ENCODE measurements around the gene STX11.
"Not testable (repeated sequence)": the region's sequence is repeated elsewhere in the genome, so short reads cannot be mapped to it uniquely, and the experiment has no call there.

The STX11 gene

DNA sequence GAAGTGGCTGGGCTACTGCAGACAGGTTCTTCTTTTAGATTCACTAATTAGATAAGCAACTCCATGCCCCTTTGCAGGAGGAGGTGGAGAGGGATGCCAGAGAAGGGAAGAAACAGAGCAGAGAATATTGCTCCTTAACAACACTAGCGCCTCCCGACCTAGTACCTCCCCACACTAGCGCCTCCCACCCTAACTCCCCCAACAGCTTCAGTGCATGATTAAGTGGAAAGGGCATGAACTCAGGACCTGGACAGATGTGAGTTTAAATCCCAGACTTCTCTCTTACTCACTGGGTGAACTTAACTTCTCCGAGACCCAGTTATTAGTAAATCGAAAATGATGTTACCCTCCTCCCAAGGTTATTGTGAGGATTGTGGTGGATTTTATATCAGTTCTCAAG lies 25.7 kb downstream of the STX11 start:
- no peak for DNase-seq (ENCODE audit: low read depth in 2 of 2)

DNA sequence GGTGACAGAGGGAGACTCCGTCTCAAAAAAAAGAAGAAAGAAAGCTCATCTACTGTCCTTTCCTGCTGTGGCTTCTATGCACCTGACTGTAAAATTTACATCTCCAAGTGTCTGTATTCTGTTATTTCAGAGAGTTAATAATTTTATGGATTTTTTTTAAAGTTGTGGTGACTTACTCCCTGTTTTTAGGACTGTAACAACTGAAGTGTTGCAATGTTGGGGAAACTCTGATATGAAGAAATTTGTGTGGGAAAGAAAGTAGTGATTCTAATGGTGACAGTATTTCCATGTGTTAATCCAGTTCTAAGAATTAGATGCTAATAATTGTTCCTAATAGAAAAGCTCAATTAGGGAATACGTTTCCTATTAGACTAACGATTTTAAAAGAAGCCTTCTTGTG lies 27.4 kb downstream of the STX11 start:
- DNase-seq (ENCODE audit: low read depth in 2 of 2), result no peak

DNA sequence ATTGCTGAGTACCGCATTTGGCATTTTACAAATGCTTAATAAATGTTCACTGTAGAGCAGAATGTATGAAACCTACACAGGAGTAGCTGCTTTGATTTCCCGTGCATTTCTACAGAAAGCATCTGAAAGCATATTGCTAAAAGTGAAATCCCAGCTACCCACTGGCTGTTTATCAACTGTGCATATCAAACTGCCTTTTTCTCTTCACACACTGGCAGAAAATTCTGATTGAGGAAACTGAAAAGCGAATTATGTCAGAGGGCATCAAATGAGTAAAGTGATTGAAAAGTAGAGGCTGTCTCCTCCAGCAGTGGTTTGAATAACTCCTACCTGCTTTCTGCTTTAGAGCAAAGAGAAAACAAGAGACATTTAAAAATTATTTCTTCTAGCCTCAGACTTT lies 28.0 kb downstream of the STX11 start:
- no peak for DNase-seq (ENCODE audit: low read depth in 2 of 2)

DNA sequence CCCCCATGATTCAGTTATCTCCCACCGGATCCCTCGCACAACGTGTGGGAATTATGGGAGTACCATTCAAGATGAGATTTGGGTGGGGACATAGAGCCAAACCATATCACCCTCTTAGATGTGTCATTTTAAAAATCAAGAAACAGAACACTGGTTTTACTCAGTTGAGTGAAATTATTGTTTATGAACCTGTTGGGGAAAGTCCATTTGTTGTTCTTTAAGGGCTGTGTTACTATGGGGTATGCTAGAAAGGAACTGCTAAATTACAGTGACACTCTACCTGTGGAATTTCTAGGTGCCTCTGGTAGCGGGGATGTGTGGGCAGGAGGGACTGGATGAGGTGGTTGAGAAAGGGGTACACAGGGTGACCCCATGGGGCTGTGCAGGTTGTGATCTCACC lies 28.9 kb downstream of the STX11 start:
- DNase-seq (ENCODE audit: low read depth in 2 of 2), result no peak

DNA sequence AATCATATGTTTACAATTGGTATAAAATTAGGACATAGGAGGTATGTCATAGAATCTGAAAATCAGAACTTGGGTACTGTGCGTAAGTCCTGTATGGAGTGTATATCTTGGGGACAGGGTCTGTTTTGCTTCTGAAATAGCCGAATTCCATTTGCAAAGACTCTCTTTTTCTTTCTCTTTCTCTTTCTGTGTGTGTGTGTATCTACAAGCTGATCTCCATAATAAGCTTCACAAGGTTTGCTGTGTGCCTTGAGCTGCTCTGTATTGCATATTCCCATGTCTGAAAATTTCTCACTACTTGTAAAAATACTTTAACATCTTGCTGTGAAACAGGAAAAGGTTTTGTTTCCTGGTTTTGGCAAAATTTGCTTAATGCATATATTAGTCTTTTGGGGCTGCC lies 29.5 kb downstream of the STX11 start:
- no peak for DNase-seq (ENCODE audit: low read depth in 2 of 2)

DNA sequence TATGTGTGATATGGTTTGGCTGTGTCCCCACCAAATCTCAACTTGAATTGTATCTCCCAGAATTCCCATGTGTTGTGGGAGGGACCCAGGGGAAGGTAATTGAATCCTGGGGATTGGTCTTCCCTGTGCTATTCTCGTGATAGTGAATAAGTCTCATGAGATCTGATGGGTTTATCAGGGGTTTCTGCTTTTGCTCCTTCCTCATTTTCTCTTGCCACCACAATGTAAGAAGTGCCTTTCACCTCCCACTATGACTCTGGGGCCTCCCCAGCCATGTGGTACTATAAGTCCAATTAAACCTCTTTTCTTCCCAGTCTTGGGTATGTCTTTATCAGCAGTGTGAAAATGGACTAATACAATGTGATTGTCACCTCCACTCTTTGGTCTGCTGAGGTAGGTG lies 30.0 kb downstream of the STX11 start:
- DNase-seq (ENCODE audit: low read depth in 2 of 2), result not testable (repeated sequence)

DNA sequence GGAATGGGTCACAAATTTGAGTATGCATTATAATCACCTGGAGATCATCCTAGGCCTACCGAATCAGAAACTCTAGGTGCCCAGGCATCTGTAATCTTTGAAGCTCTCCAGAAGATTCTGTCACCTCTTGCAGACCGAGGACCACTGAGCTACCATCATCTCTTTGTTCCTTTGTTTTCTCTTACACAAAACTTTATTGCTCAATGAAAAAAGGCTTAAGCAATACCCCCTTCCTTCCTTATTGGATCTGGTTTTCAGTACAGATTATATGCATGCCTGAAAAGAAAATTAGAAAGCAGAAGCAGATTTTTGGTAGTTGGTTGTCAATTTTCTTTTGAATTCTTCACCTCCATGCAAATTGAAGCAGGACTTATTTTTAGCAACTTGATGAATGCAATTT lies 31.3 kb downstream of the STX11 start:
- no peak for DNase-seq (ENCODE audit: low read depth in 2 of 2)

DNA sequence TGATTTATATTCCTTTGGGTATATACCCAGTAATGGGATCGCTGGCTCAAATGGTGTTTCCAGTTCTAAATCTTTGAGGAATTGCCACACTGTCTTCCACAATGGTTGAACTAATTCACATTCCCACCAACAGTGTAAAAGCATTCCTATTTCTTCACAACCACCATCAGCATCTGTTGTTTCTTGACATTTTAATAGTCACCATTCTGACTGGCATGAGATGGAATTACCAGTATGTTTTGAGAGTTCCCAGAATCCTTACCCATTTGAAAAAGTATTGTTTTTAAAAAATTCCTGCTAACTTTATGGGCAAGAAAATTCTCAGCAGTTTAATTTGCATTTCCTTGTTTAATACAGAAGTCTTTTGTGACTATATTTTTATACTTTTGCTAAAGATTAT lies 33.9 kb downstream of the STX11 start:
- not testable (repeated sequence) for DNase-seq (ENCODE audit: low read depth in 2 of 2)

DNA sequence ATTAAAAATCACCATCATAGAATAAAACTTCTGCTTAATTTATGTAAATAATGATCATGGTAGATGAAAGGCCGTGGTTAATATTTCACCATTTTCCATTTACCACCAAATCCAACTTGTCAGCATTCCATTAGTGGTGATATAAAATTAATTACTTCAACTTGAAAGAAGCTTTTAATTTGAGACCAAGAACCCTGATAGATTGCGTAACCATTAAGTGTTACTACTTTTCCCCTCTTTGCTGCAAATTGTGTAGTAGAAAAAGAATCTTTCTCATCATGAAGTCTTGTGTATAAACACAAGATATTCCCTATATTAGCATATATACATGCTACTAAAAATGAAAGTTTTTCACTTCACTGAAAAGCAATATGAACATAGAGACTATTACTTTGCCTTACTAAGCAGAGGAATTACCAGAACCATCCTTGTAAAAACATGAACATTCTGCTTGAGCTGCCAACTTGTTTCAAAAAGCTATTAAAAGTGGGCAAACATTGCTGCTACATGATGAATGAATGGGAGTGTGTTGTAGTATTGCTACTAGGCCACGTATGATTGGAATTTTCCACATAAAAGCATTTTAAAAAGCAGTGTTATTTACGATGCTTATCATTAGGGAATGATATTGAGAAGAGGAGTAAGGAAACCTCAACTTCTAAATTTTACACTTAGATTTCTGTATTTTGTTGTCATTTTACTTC lies 35.0 kb downstream of the STX11 start:
- no peak for DNase-seq (ENCODE audit: low read depth in 2 of 2)

DNA sequence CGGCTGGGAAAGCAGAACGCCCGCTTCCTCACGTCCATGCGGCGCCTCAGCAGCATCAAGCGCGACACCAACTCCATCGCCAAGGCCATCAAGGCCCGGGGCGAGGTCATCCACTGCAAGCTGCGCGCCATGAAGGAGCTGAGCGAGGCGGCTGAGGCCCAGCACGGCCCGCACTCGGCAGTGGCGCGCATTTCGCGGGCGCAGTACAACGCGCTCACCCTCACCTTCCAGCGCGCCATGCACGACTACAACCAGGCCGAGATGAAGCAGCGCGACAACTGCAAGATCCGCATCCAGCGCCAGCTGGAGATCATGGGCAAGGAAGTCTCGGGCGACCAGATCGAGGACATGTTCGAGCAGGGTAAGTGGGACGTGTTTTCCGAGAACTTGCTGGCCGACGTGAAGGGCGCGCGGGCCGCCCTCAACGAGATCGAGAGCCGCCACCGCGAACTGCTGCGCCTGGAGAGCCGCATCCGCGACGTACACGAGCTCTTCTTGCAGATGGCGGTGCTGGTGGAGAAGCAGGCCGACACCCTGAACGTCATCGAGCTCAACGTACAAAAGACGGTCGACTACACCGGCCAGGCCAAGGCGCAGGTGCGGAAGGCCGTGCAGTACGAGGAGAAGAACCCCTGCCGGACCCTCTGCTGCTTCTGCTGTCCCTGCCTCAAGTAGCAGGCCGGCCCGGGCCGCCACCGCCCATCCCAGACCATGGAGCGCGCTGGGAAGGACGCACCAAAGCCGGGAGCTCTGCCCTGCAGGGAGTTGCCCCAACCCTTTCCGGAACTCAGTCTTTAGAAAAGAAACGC lies 36.7 kb downstream of the STX11 start:
- DNase-seq (ENCODE audit: low read depth in 2 of 2), result no peak

DNA sequence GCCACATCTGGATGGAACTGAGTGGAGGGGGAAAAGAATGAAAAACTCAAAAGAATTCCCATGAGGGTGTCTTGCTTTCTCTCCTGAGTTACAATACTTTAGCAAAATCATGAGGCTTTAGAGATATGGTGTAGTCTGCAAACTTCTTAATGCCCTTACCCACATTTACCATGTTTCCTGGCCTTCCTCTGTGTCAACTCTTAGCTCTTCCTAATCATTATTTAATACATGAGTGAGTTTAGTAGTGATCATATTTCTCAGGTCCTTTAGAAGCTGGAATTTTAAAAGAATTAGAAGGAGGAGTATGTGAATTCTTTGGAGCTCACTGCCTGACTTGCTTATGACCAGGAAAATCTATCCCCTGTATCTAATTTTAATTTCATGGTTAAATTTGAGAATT lies 39.0 kb downstream of the STX11 start:
- no peak for DNase-seq (ENCODE audit: low read depth in 2 of 2)

DNA sequence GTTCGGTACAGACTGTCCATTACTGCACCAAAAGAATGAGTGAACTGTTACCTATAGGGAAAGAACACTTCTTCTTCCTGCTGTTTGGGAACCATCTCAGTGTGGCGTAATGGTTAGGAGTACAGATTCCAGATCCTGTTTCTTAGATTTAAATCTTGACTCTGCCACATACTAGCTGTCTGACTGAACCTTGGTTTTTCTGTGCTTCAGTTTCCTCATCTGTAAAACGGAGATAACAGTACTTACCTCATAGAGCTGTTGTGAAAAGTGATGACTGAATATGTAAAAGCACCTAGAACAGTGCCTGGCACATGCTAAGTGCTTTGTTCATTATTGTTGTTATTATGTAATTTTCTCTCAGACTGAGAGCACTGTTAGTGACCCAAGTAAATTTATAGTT lies 39.8 kb downstream of the STX11 start:
- DNase-seq (ENCODE audit: low read depth in 2 of 2), result no peak

DNA sequence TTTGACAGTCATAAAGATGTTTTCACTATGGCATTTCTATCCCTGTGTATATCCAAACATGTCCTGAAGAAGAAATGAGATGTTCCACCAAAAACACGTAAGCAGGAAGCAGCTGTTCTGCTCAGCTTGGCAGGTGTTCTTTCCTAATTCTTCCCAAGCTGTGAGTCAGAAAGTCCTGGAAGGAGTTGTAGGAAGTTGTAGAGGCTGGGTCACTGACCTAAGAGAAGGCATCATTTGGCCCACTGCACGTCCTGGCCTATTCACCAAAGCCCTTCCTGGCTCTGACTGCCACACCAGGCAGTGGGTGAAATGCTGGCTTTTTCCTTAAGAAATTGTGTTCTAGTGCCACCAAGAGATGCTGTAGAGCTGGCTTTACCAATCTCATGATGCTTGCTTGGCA lies 40.3 kb downstream of the STX11 start:
- DNase-seq (ENCODE audit: low read depth in 2 of 2), result no peak

DNA sequence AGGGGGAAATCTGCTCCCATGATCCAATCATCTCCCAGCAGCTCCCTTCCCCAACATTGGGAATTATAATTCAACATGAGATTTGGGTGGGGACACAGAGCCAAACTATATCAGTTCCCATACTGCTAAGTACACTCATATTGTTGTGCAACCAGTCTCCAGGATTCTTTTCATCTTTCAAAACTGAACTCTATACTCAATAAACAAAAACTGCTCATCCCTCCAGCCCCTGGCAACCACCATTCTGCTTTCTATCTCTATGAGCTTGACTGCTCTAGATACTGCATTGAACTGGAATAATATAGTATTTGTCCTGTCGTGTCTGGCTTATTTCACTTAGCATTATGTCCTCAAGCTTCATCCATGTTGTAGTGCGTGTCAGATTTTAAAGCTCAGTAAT lies 42.9 kb downstream of the STX11 start:
- DNase-seq (ENCODE audit: low read depth in 2 of 2), result no peak

DNA sequence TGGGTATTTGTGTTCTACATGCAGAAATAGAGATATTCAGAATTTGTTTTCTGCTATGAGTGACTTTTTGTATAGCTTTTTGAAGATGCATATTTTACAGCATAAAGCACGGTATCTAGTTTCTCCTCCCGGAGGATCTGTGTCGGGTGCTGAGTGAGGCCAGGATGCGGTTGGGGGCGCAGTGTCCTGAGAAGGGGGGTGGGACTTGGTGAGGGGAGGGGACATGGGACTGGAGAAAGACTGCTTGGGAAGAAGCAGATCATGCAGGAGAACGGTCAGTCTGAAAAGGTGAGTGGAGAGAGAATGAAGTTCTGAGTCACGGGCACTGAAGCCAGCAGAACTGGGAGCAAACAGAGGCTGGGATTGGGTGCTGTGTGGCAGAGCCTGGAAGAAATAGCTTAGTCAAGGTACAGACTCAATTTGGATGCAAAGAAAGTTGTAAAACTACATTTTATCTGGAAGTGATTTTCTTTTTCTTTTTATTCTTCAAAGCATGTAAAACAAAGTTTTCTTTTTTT lies 44.0 kb downstream of the STX11 start:
- DNase-seq (ENCODE audit: low read depth in 2 of 2), result no peak

DNA sequence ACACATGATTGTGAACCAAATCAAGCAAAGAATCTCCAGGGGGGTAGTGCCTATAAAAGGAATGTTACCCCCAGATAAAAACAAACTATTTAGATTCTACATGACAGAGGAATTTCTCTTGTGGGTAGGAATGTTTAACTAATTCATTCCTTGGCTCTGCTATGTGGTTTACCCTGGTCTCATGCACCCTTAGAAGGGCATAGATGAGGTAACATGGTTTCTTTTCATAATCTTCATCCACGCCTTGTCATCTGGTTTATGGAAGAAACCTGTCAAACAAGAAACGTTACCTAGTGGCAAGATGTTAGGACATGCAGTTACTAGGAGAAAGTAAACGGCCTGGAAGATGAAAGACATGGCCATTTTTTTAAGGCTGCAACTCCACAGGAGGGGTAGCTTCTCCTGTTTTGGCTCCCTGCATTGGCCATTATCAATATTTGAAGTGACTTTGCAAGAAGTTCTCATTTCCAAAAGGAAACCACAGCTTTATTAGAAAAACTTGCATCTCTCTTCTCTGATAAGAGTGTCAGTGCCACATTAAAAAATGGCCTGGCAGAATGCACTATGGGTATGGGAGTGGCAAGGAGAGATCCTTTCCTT lies 45.5 kb downstream of the STX11 start:
- no peak for DNase-seq (ENCODE audit: low read depth in 2 of 2)

DNA sequence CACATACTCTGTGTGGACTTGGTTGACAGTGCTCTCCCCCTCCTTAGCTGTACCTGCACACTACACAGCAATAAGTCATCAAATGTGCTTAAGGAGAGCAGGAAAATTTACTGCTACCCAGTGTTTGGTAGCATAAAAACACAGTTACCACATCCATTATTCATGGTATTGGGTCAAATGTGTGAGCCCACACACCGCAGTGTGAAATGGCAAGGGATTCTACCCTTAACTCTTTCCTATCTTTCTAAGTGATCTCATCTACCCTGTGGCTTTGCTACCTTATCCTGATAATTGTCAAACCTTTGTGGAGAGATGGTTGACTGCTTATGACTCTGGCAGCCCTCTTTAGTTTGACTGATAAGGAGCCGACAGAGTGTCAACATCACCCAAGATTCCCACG lies 47.6 kb downstream of the STX11 start:
- no peak for DNase-seq (ENCODE audit: low read depth in 2 of 2)

DNA sequence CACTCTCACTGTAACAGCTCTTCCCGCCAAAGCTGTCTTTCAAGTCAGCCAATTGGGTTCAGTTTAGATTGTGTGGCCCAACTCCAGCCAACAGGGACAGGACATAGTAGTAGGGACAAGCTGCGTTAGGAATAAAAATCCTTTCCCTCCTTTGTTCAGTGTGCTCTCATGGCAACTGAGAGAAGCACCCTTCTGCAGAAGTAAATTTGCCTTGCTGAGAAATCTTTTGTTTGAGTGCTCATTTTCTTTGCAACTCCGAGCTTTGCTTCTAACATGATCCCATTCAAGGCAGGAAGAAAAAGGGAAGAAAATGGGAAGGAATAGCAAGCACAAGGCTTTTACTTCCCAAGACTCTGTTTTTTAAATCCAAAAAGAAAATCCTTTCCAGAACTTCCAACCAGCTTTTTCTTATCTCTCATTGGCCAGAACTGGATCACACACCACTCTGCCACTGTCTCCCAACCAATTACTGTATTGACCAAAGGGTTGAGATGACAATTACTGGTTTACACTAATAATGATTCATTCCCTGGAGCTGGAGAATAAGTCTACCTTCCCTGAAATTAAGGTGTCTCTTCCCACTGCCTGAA lies 52.7 kb downstream of the STX11 start:
- DNase-seq (ENCODE audit: low read depth in 2 of 2), result no peak

DNA sequence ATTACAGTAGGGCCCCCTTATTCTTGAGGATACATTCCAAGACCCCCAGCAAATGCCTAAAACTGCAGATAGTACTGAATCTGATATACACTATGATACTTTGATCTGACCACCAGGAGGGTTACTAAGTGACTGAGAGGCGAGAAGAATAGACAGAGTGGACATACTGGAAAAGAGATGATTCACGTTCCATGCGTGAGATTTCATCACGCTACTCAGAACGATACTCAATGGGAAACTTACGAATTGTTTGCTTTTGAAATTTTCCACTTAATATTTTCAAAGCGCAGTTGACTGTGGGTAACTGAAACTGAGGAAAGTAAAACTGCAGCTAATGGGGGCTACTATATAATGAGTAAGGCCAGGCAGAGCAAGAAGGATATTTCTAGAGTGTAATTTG lies 60.8 kb downstream of the STX11 start:
- DNase-seq (ENCODE audit: low read depth in 2 of 2), result no peak

DNA sequence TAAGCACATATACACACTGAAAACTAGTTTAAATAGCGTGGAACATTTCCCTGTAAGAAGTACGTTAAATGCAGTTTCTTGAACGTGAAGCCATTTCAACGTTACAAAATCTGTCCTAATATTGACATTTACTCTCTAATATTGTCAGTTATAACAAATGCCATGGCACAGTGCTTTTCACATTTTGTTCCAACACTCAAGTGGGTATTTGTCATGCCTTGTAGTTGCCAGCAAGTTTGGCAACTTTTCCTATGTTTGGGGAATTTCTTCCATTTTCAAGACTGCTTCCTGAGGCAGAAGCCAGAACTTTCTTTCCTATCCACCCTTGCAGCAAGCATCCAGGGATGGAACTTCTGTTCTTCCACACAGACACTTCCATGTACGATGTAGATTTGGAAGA lies 63.0 kb downstream of the STX11 start:
- no peak for DNase-seq (ENCODE audit: low read depth in 2 of 2)

DNA sequence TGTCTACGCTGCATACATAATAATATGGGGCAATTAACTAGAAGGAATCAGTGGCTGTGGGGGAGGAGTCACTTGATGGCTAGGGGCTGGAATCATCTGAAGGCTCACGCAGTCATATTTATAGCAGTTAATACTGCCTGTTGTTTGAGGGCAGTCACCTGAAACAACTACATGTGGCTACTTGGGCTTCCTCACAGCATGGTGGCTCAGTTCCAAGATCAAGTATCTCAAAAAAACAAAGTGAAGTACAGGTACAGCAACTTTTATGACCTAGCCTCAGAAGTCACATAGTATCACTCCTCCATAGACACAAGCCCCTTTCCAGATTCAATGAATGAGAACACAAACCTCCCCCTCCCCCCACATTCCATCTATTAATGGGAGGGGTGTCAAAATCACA lies 63.7 kb downstream of the STX11 start:
- no peak for DNase-seq (ENCODE audit: low read depth in 2 of 2)

DNA sequence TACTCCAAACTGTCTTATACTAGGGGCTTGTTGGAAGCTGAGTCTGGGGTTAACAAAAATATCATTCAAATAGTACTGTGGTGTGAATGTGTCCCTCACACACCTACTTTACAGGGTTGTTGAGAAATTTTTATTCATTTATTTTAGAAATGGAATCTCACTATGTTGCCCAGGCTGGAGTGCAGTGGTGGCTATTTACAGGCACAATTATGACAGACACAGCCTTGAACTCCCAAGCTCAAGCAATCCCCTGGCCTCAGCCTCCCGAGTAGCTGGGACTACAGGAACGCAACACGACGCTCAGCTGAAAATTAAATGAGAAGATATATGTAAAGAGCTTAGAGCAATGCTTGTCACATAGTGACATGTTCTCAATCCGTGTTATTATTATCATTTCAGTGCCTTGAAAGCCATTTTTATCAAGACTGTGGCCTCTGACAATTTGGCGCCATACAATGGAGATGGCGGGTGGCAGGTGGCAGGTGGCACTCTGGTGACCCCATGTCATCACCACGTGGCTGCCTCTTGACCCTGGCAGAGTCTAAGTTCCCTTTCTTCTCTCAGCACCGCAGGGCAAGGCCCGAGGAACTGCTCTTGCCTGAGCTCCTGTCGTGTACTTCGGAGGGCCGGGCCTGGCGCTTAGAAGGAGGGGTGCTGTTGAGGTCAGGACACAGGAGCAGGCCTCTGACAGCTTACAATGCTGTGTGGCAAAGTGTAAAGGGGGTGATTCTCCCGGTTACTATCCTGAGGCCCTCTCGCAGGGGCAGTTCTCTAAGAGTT lies 64.5 kb downstream of the STX11 start:
- no peak for DNase-seq (ENCODE audit: low read depth in 2 of 2)
